Loucy (cell line): ENCODE results near the gene PATL1.

Source experiments
- EZH2phosphoT487 ChIP-seq: fragments of 200-600 bp; IDR thresholded peaks from 2 replicates; pipeline ENCODE4 v1.6.1; 2018; ENCODE audit warnings: antibody characterized with exemption, mild to moderate bottlenecking, moderate library complexity, borderline replicate concordance
- TF ChIP-seq, protein P1 (sequence below): fragments of 200-600 bp; sonication (generic); conservative IDR thresholded peaks from 2 replicates; pipeline ENCODE4 v1.5.1; 2014; ENCODE audit warnings: mild to moderate bottlenecking, antibody characterized with exemption, low read length

DNA sequence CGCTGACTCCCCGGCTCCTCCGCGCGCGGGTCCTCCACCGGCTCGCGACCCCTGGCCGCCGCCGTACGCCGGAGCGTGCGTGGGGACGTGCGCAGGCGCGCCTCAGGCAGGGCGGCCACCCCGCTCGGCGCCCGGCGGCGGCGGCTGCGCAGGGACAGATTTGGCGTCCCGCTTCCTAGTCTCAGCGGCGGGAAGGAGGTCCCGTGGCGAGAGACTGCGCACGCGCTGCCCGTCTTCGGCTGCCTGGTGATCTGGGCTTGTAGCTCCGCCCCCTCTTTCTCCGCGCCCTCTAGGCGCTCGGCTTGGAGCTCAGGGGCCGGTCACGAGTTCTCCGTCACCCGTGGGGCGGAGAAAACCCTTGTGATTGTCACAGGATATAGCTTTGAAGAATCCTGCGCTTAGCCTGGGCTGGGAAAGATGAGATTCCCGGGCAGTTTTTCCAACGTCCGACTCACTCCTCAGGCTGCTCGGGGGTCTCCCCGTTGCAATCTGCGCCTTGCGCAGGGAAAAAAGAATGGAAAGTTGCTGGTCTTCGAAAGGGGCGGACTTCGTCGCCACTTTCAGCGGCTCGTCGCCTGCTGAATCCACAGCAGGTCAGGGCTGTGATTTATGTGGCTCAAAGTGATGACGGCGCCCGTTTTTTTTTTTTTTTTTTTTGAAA, at the start of gene PATL1:
- TF ChIP-seq, protein P1, sequence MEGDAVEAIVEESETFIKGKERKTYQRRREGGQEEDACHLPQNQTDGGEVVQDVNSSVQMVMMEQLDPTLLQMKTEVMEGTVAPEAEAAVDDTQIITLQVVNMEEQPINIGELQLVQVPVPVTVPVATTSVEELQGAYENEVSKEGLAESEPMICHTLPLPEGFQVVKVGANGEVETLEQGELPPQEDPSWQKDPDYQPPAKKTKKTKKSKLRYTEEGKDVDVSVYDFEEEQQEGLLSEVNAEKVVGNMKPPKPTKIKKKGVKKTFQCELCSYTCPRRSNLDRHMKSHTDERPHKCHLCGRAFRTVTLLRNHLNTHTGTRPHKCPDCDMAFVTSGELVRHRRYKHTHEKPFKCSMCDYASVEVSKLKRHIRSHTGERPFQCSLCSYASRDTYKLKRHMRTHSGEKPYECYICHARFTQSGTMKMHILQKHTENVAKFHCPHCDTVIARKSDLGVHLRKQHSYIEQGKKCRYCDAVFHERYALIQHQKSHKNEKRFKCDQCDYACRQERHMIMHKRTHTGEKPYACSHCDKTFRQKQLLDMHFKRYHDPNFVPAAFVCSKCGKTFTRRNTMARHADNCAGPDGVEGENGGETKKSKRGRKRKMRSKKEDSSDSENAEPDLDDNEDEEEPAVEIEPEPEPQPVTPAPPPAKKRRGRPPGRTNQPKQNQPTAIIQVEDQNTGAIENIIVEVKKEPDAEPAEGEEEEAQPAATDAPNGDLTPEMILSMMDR: no peak
- TF ChIP-seq EZH2phosphoT487: no peak
